ENCODE measurements around the gene PUS10. TPM values are rescaled to one million over a fixed set of nuclear protein-coding genes. Genes with fewer than 3 reads are reported as not detected.
"Not testable (repeated sequence)": the region's sequence is repeated elsewhere in the genome, so short reads cannot be mapped to it uniquely, and the experiment has no call there.

PUS10 gene
- total RNA-seq, 1 donor from 2014 or later, result 7.1 TPM

DNA sequence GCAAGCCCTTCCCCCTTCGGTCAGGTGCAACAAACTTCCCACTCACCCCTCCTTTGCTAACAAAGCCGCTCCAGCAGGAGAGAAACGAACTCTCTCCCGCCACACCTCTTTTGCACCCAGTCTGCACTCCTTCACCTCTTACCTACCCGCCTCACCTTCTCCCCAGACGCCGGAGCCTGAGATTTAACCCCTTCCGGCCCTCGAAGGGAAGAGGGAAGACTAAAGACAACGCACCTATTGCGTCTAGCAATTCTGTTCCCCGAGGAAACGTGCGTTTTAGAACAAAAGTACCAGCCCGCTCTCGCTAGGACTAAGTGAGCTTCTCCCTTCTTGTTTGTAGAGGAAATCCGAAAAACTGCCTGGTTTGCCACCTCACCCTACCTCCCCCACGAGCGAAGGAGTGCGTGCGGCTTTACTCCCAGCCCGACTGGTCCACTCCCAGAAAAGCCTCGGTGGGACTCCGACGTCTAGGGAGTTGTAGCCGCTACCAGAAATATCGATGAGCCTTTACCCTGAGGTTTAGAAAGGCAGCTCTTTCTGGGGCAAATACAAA is 976 bp downstream of the PUS10 start:
- peaks cover under 1% of the 10 kb centered on the region for H3K9me3 Mint-ChIP-seq (ENCODE audit: low read depth)
- H3K27me3 Mint-ChIP-seq, result no peaks in the 10 kb centered on the region

DNA sequence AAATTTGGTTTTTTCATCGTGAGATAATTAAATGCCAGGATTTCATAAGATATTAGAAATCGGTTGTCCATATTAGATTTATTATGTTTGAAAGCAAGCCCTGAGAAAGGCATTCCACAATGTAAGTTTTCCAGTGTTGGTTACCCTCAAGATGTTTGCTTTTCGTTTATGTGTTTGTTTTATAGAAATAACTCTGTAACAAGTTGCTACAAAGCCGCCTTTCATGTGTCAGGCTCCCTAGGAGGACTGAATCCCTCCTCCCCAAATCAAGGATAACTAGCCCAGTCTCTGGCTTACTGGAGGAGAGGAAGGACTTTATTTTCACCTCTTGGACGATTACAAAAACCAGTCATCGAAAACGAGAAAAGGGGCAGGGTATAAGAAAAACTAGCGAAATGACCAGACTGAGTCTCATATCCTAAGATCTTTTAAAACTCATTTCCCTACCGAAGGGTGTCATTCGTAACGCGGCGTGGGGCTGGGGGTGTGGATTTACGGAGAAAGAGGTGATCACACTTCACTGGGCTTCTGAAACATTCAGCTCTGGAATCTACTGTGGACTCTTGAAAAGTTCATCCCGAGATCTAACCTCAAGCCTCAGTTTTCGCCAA is 1.6 kb downstream of the PUS10 start:
- H3K36me3 Mint-ChIP-seq (ENCODE audit: insufficient read depth), result peaks cover 9% of the 10 kb centered on the region
- no peaks in the 10 kb centered on the region for H3K27me3 Mint-ChIP-seq
- peak overlapping the region; percentile 99 for H3K27ac Mint-ChIP-seq
- peak overlapping the region; percentile 96 for H3K4me3 Mint-ChIP-seq (ENCODE audit: low read depth)
- no peak for DNase-seq (ENCODE audit: low spot score, unreplicated experiment)
- H3K9me3 Mint-ChIP-seq (ENCODE audit: low read depth), result no peaks in the 10 kb centered on the region
- TF ChIP-seq, protein P1, sequence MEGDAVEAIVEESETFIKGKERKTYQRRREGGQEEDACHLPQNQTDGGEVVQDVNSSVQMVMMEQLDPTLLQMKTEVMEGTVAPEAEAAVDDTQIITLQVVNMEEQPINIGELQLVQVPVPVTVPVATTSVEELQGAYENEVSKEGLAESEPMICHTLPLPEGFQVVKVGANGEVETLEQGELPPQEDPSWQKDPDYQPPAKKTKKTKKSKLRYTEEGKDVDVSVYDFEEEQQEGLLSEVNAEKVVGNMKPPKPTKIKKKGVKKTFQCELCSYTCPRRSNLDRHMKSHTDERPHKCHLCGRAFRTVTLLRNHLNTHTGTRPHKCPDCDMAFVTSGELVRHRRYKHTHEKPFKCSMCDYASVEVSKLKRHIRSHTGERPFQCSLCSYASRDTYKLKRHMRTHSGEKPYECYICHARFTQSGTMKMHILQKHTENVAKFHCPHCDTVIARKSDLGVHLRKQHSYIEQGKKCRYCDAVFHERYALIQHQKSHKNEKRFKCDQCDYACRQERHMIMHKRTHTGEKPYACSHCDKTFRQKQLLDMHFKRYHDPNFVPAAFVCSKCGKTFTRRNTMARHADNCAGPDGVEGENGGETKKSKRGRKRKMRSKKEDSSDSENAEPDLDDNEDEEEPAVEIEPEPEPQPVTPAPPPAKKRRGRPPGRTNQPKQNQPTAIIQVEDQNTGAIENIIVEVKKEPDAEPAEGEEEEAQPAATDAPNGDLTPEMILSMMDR (IDR thresholded peaks at IDR 0.05; ENCODE audit: unreplicated experiment), result no peak
- H3K4me1 Mint-ChIP-seq (ENCODE audit: low read depth), result peaks cover 19% of the 10 kb centered on the region

More for the DNA sequence above, 976 bp downstream of the PUS10 start:
- peak; percentile 42 for DNase-seq (ENCODE audit: low spot score, unreplicated experiment)
- Mint-ChIP-seq H3K36me3 (ENCODE audit: insufficient read depth) (peaks cover 14% of the 10 kb centered on the region), H3K4me3 (ENCODE audit: low read depth) (peak overlapping the region; percentile 96), H3K4me1 (ENCODE audit: low read depth) (peaks cover 19% of the 10 kb centered on the region), H3K27ac (peak overlapping the region; percentile 99)
- TF ChIP-seq, protein P1 (IDR thresholded peaks at IDR 0.05; ENCODE audit: unreplicated experiment), result no peak

DNA sequence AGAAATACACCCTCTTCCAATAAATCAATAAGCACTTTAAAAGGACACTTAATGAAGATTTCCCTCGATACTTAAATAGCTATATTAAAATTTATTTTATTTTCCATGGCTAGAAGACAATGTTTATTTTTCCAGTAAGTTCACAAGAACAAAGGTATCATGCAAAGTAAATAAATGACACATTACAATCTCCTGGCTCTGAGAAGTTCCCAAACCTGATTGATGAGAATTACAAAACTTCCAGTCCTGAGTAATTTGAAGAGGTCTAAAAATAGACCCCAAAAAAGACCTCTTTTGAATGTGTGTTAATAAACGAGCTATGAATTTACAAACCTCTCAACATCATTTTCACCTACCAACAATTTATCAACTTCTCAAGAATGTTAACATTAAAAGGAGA is 2.1 kb downstream of the PUS10 start:
- TF ChIP-seq, protein P1 (IDR thresholded peaks at IDR 0.05; ENCODE audit: unreplicated experiment), result no peak
- Mint-ChIP-seq H3K27ac (peak overlapping the region; percentile 99), H3K36me3 (ENCODE audit: insufficient read depth) (peaks cover 3% of the 10 kb centered on the region), H3K4me3 (ENCODE audit: low read depth) (peak overlapping the region; percentile 96), H3K4me1 (ENCODE audit: low read depth) (peaks cover 19% of the 10 kb centered on the region), H3K9me3 (ENCODE audit: low read depth) (no peaks in the 10 kb centered on the region), H3K27me3 (no peaks in the 10 kb centered on the region)
- no peak for DNase-seq (ENCODE audit: low spot score, unreplicated experiment)

DNA sequence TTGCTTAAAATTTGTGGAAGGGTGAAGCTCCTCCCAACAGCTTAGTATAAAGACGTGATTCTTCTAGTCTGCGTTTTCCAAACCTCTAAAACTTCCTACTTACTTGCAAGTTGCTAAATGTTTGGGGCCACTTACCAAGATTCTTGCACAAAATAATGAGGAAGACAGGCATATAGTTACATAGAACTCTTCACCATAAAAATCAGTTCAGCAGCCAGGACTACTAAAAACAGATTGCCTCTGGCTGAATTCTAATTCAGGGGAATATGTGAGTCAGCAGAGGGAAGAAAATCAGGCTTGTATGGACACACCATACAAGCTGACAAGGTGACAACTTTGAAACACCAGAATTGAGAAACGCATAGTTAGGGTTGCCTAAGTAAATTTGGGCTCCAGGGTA is 3.3 kb downstream of the PUS10 start:
- Mint-ChIP-seq H3K27ac (peak overlapping the region; percentile 54), H3K4me1 (ENCODE audit: low read depth) (peaks cover 16% of the 10 kb centered on the region), H3K36me3 (ENCODE audit: insufficient read depth) (peaks cover 1% of the 10 kb centered on the region), H3K27me3 (no peaks in the 10 kb centered on the region), H3K4me3 (ENCODE audit: low read depth) (peak overlapping the region; percentile 96), H3K9me3 (ENCODE audit: low read depth) (no peaks in the 10 kb centered on the region)
- TF ChIP-seq, protein P1 (IDR thresholded peaks at IDR 0.05; ENCODE audit: unreplicated experiment), result no peak
- no peak for DNase-seq (ENCODE audit: low spot score, unreplicated experiment)

DNA sequence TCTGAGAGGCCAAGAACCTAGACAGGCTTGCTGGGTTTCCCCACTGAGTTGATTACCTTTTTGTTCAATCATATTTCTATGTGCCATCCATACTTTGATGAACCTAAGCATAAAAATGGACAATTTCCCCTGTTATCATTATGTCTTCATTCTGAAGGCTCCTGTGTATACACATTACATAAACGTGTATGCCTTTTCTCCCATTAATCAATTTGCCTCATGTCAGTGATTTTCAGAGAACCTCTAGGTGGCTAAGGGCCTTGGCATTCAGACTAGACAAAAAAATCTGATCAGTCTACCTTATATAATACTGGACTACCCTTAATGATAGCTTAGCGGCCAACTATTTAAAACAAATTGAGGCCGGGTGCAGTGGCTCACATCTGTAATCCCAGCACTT is 4.7 kb downstream of the PUS10 start:
- DNase-seq (ENCODE audit: low spot score, unreplicated experiment), result no peak
- TF ChIP-seq, protein P1 (IDR thresholded peaks at IDR 0.05; ENCODE audit: unreplicated experiment), result no peak
- no peak overlapping the region for H3K4me3 Mint-ChIP-seq (ENCODE audit: low read depth)
- H3K27me3 Mint-ChIP-seq, result no peaks in the 10 kb centered on the region
- peaks cover 6% of the 10 kb centered on the region for H3K4me1 Mint-ChIP-seq (ENCODE audit: low read depth)
- H3K27ac Mint-ChIP-seq, result no peak overlapping the region
- H3K9me3 Mint-ChIP-seq (ENCODE audit: low read depth), result no peaks in the 10 kb centered on the region
- H3K36me3 Mint-ChIP-seq (ENCODE audit: insufficient read depth), result peaks cover 2% of the 10 kb centered on the region

DNA sequence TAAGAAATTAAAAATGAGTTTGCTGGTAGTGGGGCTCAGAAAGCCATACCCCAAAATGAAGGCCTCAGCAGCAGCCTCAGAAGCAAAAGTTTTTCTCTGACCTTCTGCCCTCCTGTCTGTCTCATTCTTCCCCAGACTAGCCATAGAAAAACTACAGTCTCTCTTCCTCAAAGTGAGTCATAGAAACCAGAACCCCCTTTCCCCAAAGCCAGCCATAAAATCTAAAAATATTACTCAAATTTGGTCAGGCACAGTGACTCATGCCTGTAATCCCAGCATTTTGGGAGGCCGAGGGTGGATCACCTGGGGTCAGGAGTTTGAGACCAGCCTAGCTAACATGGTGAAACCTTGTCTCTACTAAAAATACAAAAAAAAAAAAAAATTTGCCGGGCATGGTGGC is 5.8 kb downstream of the PUS10 start:
- not testable (repeated sequence) for H3K9me3 Mint-ChIP-seq (ENCODE audit: low read depth); H3K36me3 Mint-ChIP-seq (ENCODE audit: insufficient read depth); H3K4me1 Mint-ChIP-seq (ENCODE audit: low read depth); H3K27me3 Mint-ChIP-seq; H3K27ac Mint-ChIP-seq; H3K4me3 Mint-ChIP-seq (ENCODE audit: low read depth); DNase-seq (ENCODE audit: low spot score, unreplicated experiment)
